Neuronal stem cell (in vitro differentiated cells): Measurements from ENCODE around the gene POC1B.

Experiments used
- DNase-seq: peaks from one replicate; pipeline ENCODE4 v3.0.0-alpha.2; 2013; ENCODE audit warnings: low spot score
- H2AFZ ChIP-seq: one replicate; pipeline ENCODE4 v1.6.1; 2013; ENCODE audit warnings: mild to moderate bottlenecking, low read length, inconsistent platforms
- H2AK5ac ChIP-seq: 2 replicates; pipeline ENCODE4 v1.6.1; 2013; ENCODE audit warnings: low read depth, mild to moderate bottlenecking, inconsistent platforms, low read length, moderate library complexity, mixed read lengths
- H2BK120ac ChIP-seq: 2 replicates; pipeline ENCODE4 v1.6.1; 2013; ENCODE audit warnings: low read depth, mild to moderate bottlenecking, inconsistent platforms, low read length, moderate library complexity, mixed read lengths
- H2BK12ac ChIP-seq: one replicate; pipeline ENCODE4 v1.6.1; 2013; ENCODE audit warnings: low read length, inconsistent platforms
- H2BK15ac ChIP-seq: 2 replicates; pipeline ENCODE4 v1.6.1; 2013; ENCODE audit warnings: mild to moderate bottlenecking, low read length, inconsistent platforms, mixed read lengths
- H2BK5ac ChIP-seq: one replicate; pipeline ENCODE4 v1.6.1; 2013; ENCODE audit warnings: inconsistent platforms, mild to moderate bottlenecking, low read length, moderate library complexity
- H3K14ac ChIP-seq: one replicate; pipeline ENCODE4 v1.6.1; 2013; ENCODE audit warnings: low read length, inconsistent platforms
- H3K18ac ChIP-seq: 2 replicates; pipeline ENCODE4 v1.6.1; 2013; ENCODE audit warnings: low read length, inconsistent platforms
- H3K23ac ChIP-seq: 2 replicates; pipeline ENCODE4 v1.6.1; 2013; ENCODE audit warnings: low read depth, mild to moderate bottlenecking, mixed read lengths, low read length, inconsistent platforms; ENCODE audit not compliant: poor library complexity
- H3K27ac ChIP-seq: replicated peaks from 3 replicates; pipeline ENCODE4 v1.5.1; 2013; ENCODE audit warnings: low read length, inconsistent platforms
- H3K27me3 ChIP-seq, 3 experiments: 2 replicates each; pipeline ENCODE4 v1.6.1; 2013; ENCODE audit warnings: low read length in 3 of 3, mild to moderate bottlenecking in 2 of 3, inconsistent platforms in 1 of 3, low read depth in 1 of 3, mixed read lengths in 1 of 3, moderate library complexity in 1 of 3; ENCODE audit not compliant: control insufficient read depth in 3 of 3, insufficient read depth in 3 of 3
- H3K36me3 ChIP-seq, 2 donors: replicated peaks in 1 of 2; 2 replicates each; pipeline ENCODE4 v1.6.1; 2013; ENCODE audit warnings: low read length in 2 of 2; ENCODE audit not compliant: control insufficient read depth in 2 of 2, insufficient read depth in 2 of 2
- H3K4ac ChIP-seq: 2 replicates; pipeline ENCODE4 v1.6.1; 2013; ENCODE audit warnings: inconsistent platforms, mild to moderate bottlenecking, low read length, moderate library complexity
- H3K4me1 ChIP-seq, 2 donors: 1 replicate in 1 of 2; 2 replicates in 1 of 2; pipeline ENCODE4 v1.6.1; 2013; ENCODE audit warnings: low read length in 2 of 2, low read depth in 1 of 2; ENCODE audit not compliant: control insufficient read depth in 2 of 2, insufficient read depth in 1 of 2
- H3K4me2 ChIP-seq: one replicate; pipeline ENCODE4 v1.6.1; 2013; ENCODE audit warnings: mild to moderate bottlenecking, low read length, inconsistent platforms; ENCODE audit not compliant: insufficient read depth, poor library complexity, severe bottlenecking
- H3K4me3 ChIP-seq, 2 donors: 2 replicates each; pipeline ENCODE4 v1.5.1; 2013; ENCODE audit warnings: low read length in 2 of 2, mild to moderate bottlenecking in 2 of 2, inconsistent platforms in 1 of 2, moderate library complexity in 1 of 2
- H3K79me1 ChIP-seq: one replicate; pipeline ENCODE4 v1.6.1; 2013; ENCODE audit warnings: low read depth, mild to moderate bottlenecking, inconsistent platforms, low read length, moderate library complexity
- H3K9ac ChIP-seq: one replicate; pipeline ENCODE4 v1.6.1; 2013; ENCODE audit warnings: mild to moderate bottlenecking, low read depth, low read length, inconsistent platforms; ENCODE audit not compliant: poor library complexity
- H3K9me3 ChIP-seq, 2 donors: replicated peaks in 1 of 2; 2 replicates each; pipeline versions ENCODE3 to v1.6.1; 2013; ENCODE audit warnings: low read length in 2 of 2, mild to moderate bottlenecking in 2 of 2, inconsistent platforms in 1 of 2, low read depth in 1 of 2, mixed read lengths in 1 of 2, moderate library complexity in 1 of 2; ENCODE audit not compliant: control insufficient read depth in 2 of 2, insufficient read depth in 1 of 2
- H4K8ac ChIP-seq: one replicate; pipeline ENCODE4 v1.6.1; 2013; ENCODE audit warnings: low read depth, mild to moderate bottlenecking, inconsistent platforms, low read length, moderate library complexity
- H4K91ac ChIP-seq: one replicate; pipeline ENCODE4 v1.6.1; 2013; ENCODE audit warnings: low read length, low read depth, mild to moderate bottlenecking, inconsistent platforms; ENCODE audit not compliant: poor library complexity
- WGBS, 2 donors: extraction: QIAGEN DNeasy Blood & Tissue Kit; methylation state at CpG; one replicate each; pipeline ENCODE4 v1.1.7; 2013; ENCODE audit warnings: missing lambda C conversion rate in 2 of 2, mixed read lengths in 1 of 2; ENCODE audit not compliant: insufficient read length in 2 of 2, insufficient replicate concordance in 1 of 2; ENCODE audit errors: extremely low coverage in 2 of 2; 5-methylcytosine and 5-hydroxymethylcytosine counted together

The POC1B gene

DNA sequence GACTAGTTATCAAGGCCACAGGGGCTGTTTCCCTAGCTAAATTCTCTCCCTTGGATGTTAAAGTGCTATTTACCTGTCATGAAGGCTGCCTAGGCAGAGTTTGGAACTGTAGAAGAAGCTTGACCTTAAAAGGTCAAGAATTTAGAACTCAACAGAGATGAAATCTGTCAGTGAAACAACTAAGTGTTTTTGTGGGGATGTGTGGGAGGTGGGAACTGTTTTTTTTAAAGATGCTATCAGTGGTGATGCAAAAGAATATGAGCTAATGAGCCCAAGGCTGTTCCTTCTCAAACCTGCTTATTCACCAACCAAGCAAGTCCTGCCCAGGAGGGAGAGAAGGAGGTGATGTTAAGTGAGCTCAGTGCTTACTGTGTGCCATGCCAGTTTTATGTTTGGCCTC, 40.8 kb upstream of the POC1B start:
- Histone ChIP-seq H3K36me3 (no peaks in the 10 kb centered on the region), H4K8ac (no peak overlapping the region), H3K79me1 (no peaks in the 10 kb centered on the region), H3K14ac (no peak overlapping the region), H3K23ac (no peak overlapping the region), H2BK5ac (no peak overlapping the region), H3K9ac (no peak overlapping the region), H3K4me3 (no peak overlapping the region), H2BK120ac (no peak overlapping the region), H2BK12ac (no peak overlapping the region), H3K4me2 (no peak overlapping the region), H3K4ac (no peak overlapping the region), H3K27me3 (no peaks in the 10 kb centered on the region), H2AK5ac (no peak overlapping the region), H2AFZ (no peak overlapping the region), H2BK15ac (no peak overlapping the region), H3K4me1 (no peaks in the 10 kb centered on the region), H3K27ac (no peak overlapping the region), H4K91ac (no peak overlapping the region), H3K9me3 (no peaks in the 10 kb centered on the region), H3K18ac (no peak overlapping the region)
- DNase-seq, result no peak

- H2AFZ ChIP-seq, result no peak overlapping the region
- H3K27ac ChIP-seq, result no peak overlapping the region
- no peak overlapping the region for H4K91ac ChIP-seq
- DNase-seq, result no peak
- no peak overlapping the region for H2BK15ac ChIP-seq
- H2AK5ac ChIP-seq, result no peak overlapping the region
- no peaks in the 10 kb centered on the region for H3K9me3 ChIP-seq
- no peaks in the 10 kb centered on the region for H3K36me3 ChIP-seq
- H4K8ac ChIP-seq, result no peak overlapping the region
- no peak overlapping the region for H3K4me3 ChIP-seq
- H3K4me1 ChIP-seq, result no peaks in the 10 kb centered on the region
- no peak overlapping the region for H3K18ac ChIP-seq
- H3K79me1 ChIP-seq, result no peaks in the 10 kb centered on the region
- no peak overlapping the region for H3K23ac ChIP-seq
- no peak overlapping the region for H3K14ac ChIP-seq
- no peak overlapping the region for H2BK12ac ChIP-seq
- no peak overlapping the region for H3K4ac ChIP-seq
- H2BK120ac ChIP-seq, result no peak overlapping the region
- H3K27me3 ChIP-seq, result no peaks in the 10 kb centered on the region
- H3K4me2 ChIP-seq, result no peak overlapping the region
- no peak overlapping the region for H3K9ac ChIP-seq
- H2BK5ac ChIP-seq, result no peak overlapping the region
These were observed 39.2 kb upstream of the POC1B start for GRCh38 chr12:89565002-89565401.

DNA sequence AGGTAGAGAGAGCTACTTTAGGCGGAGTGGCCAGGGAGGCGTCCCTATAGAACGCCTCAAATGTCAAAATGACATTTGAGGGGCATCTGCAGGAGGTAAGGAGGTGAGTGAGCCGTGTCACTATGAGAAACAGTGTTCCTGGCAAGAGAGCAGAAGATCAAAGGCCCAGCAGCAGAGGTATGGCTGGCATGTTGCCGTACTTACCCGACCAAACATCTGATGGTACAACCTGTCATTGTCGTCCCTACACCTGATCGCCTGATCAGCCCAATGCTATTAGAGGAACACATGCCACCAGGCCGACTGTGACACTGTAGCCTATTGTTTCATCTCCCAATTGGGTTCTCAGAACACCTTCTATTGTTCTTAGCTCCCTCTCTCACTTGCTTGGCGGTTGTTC, 33.9 kb upstream of the POC1B start:
- Histone ChIP-seq H3K4me1 (no peaks in the 10 kb centered on the region), H3K4ac (no peak overlapping the region), H3K4me3 (no peak overlapping the region), H3K27ac (no peak overlapping the region), H3K14ac (no peak overlapping the region), H2BK12ac (no peak overlapping the region), H2BK5ac (no peak overlapping the region), H3K36me3 (no peaks in the 10 kb centered on the region), H3K4me2 (no peak overlapping the region), H3K79me1 (no peaks in the 10 kb centered on the region), H3K27me3 (no peaks in the 10 kb centered on the region), H2BK120ac (no peak overlapping the region), H3K18ac (no peak overlapping the region), H2AK5ac (no peak overlapping the region), H2BK15ac (no peak overlapping the region), H3K9me3 (no peaks in the 10 kb centered on the region), H2AFZ (no peak overlapping the region), H3K9ac (no peak overlapping the region), H4K8ac (no peak overlapping the region), H3K23ac (no peak overlapping the region), H4K91ac (no peak overlapping the region)
- WGBS, 2 donors, result no CpG with 5 or more reads among the region's 10 CpGs
- no peak for DNase-seq

DNA sequence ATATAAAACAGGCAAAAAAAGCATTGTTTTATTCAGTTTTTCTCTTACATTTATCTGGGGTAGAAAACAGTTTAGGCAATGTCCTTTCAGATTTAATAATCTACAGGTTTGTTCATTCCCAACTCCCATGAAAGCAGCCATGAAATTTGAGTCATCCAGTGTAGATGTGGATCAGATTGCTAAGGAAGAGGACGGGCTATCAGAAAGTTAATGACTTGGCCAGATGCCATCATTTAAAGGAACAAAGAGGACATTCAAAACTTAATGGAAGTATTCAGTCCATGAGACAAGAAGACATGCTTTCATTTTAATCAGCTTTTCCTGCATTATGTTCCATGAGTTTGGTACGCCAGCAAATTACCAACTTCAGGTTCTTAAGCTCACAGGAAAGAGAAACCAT, 31.1 kb upstream of the POC1B start:
- H3K23ac ChIP-seq, result no peak overlapping the region
- no peak overlapping the region for H2AK5ac ChIP-seq
- H3K14ac ChIP-seq, result no peak overlapping the region
- no peak for DNase-seq
- no peak overlapping the region for H3K4ac ChIP-seq
- no peak overlapping the region for H2BK120ac ChIP-seq
- no peak overlapping the region for H4K91ac ChIP-seq
- H2BK15ac ChIP-seq, result no peak overlapping the region
- H4K8ac ChIP-seq, result no peak overlapping the region
- H3K27me3 ChIP-seq, result no peaks in the 10 kb centered on the region
- H3K27ac ChIP-seq, result no peak overlapping the region
- no peak overlapping the region for H2BK5ac ChIP-seq
- H3K36me3 ChIP-seq, result no peaks in the 10 kb centered on the region
- no peak overlapping the region for H3K4me3 ChIP-seq
- no peak overlapping the region for H3K4me2 ChIP-seq
- H3K79me1 ChIP-seq, result no peaks in the 10 kb centered on the region
- H3K4me1 ChIP-seq, result no peaks in the 10 kb centered on the region
- no peaks in the 10 kb centered on the region for H3K9me3 ChIP-seq
- WGBS, 2 donors, result no CpG with 5 or more reads among the region's 2 CpGs
- no peak overlapping the region for H3K18ac ChIP-seq
- no peak overlapping the region for H3K9ac ChIP-seq
- H2AFZ ChIP-seq, result no peak overlapping the region
- no peak overlapping the region for H2BK12ac ChIP-seq
